Large intestine (tissue), 3 donors: ENCODE data around the gene SEPTIN2. TPM values are rescaled to one million over a fixed set of nuclear protein-coding genes. Genes with fewer than 3 reads are reported as not detected.

Experiments
- DNase-seq, 2 donors: peaks; one replicate each; pipeline versions ENCODE4 v3.0.0 to v3.0.0-alpha.2; 2013
- H3K27ac ChIP-seq: one replicate; pipeline ENCODE4 v1.5.1; 2013; ENCODE audit warnings: low read length
- H3K27me3 ChIP-seq: 2 replicates; pipeline ENCODE4 v1.6.1; 2013; ENCODE audit warnings: low read length; ENCODE audit not compliant: control insufficient read depth, insufficient read depth
- H3K36me3 ChIP-seq: 2 replicates; pipeline ENCODE4 v1.6.1; 2013; ENCODE audit warnings: low read length; ENCODE audit not compliant: control insufficient read depth, insufficient read depth
- H3K4me1 ChIP-seq: one replicate; pipeline ENCODE4 v1.6.1; 2013; ENCODE audit warnings: low read length; ENCODE audit not compliant: control insufficient read depth, insufficient read depth
- H3K4me3 ChIP-seq: one replicate; pipeline ENCODE4 v1.5.1; 2013; ENCODE audit warnings: low read length
- H3K9me3 ChIP-seq: one replicate; pipeline ENCODE4 v1.6.1; 2013; ENCODE audit warnings: mild to moderate bottlenecking, low read depth, low read length, moderate library complexity; ENCODE audit not compliant: control insufficient read depth
- WGBS: methylation state at CpG from one replicate; pipeline ENCODE4 v1.1.5; 2013; ENCODE audit warnings: low lambda C conversion rate; ENCODE audit not compliant: insufficient coverage; 5-methylcytosine and 5-hydroxymethylcytosine counted together
- polyA plus RNA-seq: library from polyadenylated mRNA; unstranded; fragments of 120-200 nt; gene quantifications from one replicate; pipeline ENCODE4 v1.2.1, GENCODE V29; 2013

The SEPTIN2 gene
- polyA plus RNA-seq, 1 donor = 354 TPM

DNA sequence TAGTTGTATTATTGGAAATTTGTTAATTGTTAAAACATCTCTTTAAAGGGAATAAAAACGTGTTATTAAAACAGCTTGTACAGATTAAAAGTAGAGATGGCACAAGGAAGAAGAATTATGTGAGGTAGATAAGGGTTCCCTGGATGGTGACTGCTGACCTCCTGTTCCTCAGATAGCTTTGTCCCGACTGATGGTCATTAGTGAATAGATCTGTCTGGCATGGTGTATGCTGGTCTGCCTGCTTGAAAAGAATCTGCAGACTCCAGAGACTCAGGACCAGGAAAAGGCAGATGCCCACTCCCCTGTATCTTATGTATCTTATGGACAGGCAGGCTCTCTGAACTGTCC lies 34.8 kb downstream of the SEPTIN2 start:
- WGBS = 67% methylated on average over 1 of the region's 2 CpGs
- Histone ChIP-seq H3K9me3 (no peaks in the 10 kb centered on the region), H3K27me3 (no peaks in the 10 kb centered on the region), H3K4me1 (peaks cover 46% of the 10 kb centered on the region), H3K27ac (peak overlapping the region; percentile 74), H3K4me3 (no peak overlapping the region), H3K36me3 (peaks cover 57% of the 10 kb centered on the region)
- DNase-seq = no peak

DNA sequence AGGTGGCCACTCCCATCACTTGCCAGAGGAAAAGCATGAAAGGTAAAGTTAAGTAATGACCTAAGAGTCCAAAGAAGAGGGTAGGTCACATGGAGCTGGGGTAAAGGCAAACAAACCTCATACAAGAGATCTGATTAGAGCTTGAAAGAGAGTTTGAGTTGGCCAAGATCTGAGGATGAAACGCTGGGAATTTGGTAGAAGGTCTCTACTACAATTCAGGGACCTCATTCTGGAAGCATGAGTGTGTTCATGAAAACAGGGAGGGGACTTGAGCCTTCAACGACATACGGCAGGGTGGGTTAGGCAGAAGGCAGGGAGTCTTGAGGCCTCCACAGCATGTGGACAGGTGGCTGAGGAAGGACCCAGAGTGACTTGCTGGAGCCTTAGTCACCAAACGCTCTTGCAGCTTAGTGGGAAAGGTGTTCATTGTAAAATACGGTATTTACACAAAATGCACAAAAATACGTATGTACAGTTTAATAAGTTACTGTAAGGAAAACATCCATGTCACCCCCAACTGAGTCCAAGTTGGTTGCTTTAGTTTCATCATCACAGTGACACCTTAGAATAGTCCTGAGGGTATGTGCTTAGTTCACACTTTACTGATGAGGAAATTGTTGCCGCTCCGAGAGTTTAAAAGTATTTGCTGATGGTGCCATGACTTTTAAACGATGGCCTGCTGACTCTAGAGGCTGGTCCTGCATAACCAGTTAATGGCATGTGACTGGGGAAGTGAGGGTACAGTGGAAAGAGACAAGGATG lies 35.3 kb downstream of the SEPTIN2 start:
- DNase-seq = peak; percentile 61 to 80
- Histone ChIP-seq H3K27ac (peak overlapping the region; percentile 74), H3K36me3 (peaks cover 52% of the 10 kb centered on the region), H3K4me3 (no peak overlapping the region), H3K9me3 (no peaks in the 10 kb centered on the region), H3K27me3 (no peaks in the 10 kb centered on the region), H3K4me1 (peaks cover 46% of the 10 kb centered on the region)
- 20% methylated on average over 1 of the region's 9 CpGs for WGBS

DNA sequence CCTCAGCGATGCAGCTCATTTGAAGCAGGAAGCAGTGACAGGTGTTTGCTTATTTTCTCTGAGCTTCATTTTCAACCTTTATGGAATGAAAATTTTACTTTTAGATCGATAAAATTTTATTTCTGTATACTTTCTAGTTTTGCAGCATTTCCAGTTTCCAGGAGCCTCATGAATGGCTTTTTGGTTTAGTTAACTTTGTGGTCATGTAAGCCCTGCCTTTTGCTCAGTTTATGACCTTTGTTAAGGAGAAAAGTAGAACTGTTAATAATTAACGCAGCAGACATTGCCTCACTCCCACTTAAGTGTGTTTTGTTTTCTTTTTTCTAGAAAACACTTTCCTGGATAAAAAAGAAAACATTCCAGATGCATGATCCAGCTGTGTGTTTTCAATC lies 35.9 kb downstream of the SEPTIN2 start:
- peaks cover 46% of the 10 kb centered on the region for H3K36me3 ChIP-seq
- H3K27me3 ChIP-seq = no peaks in the 10 kb centered on the region
- no peak overlapping the region for H3K4me3 ChIP-seq
- H3K9me3 ChIP-seq = no peaks in the 10 kb centered on the region
- peaks cover 46% of the 10 kb centered on the region for H3K4me1 ChIP-seq
- DNase-seq = peak; percentile 68 to 86
- peak overlapping the region; percentile 74 for H3K27ac ChIP-seq
- WGBS = no CpG with 5 or more reads among the region's 3 CpGs

DNA sequence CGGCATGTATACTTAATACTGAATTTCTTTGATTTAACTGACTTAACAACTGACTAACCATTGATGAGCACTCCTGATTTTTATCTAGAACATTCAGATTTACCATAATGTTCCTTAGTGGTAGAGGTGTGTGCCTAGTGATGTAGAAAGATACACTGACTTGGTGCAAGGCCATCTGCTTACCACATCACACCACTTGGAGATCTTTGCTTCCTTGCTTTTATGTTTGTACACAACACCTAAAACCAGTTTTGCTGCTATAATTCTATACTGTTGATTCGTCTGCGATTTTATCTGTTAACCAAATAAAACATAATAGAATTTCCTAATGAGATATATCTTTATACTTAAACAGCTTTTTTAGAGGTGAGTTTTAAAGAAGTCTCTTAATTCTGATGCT lies 36.5 kb downstream of the SEPTIN2 start:
- Histone ChIP-seq H3K9me3 (no peaks in the 10 kb centered on the region), H3K27ac (peak overlapping the region; percentile 74), H3K36me3 (peaks cover 40% of the 10 kb centered on the region), H3K4me3 (no peak overlapping the region), H3K4me1 (peaks cover 46% of the 10 kb centered on the region), H3K27me3 (no peaks in the 10 kb centered on the region)
- 66% methylated on average over 3 of the region's 3 CpGs for WGBS
- peak in 1 of 2 donors; percentile 26 for DNase-seq

DNA sequence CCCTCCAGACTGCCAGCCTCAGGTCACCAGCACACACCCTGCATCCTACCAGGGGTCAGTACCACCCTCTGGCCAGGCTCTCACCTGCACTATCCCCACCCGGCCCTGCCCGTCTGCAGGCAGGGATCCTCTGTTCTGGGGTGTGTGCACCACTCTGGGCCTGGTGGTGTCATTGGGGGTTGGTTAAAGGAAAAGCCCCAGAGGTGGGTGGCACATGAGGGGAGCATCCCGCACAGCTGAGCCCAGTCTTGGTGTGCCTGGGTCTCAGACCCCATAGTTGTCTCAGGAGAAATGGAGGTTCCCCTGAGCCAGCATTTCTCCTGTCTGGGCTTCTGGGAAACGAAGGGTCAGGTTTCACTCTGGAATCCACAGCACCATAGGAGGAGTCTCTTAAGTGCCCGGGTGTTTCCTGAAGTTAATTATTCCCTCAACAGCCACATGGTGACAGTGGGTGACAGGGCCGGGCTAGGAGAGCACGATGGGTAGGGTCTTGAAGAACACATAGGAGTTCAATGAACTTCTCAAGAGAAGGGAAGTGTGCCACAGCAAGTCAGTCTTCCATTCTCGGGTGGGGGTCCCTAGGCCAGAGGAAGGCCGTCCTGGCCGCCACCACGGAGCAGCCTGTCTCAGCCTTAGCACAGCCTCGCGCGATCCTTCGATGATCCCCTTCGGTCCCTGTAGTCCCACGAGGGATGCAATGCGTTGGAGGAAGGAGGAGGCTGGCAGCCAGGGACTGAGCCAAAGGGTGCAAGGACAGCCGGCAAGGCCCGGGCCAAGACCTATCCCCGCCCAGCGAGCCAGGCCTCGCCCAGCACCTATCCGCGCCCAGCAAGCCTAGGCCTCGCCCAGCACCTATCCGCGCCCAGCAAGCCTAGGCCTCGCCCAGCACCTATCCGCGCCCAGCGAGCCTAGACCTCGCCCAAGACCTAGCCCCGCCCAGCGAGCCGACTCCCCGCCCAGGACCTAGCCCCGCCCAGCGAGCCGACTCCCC lies 39.2 kb downstream of the SEPTIN2 start:
- H3K27me3 ChIP-seq = no peaks in the 10 kb centered on the region
- peak overlapping the region; percentile 96 for H3K27ac ChIP-seq
- peak; percentile 84 to 85 for DNase-seq
- WGBS = no CpG with 5 or more reads among the region's 40 CpGs
- H3K4me1 ChIP-seq = peaks cover 70% of the 10 kb centered on the region
- peak overlapping the region; percentile 34 for H3K4me3 ChIP-seq
- H3K9me3 ChIP-seq = no peaks in the 10 kb centered on the region
- peaks cover 18% of the 10 kb centered on the region for H3K36me3 ChIP-seq

DNA sequence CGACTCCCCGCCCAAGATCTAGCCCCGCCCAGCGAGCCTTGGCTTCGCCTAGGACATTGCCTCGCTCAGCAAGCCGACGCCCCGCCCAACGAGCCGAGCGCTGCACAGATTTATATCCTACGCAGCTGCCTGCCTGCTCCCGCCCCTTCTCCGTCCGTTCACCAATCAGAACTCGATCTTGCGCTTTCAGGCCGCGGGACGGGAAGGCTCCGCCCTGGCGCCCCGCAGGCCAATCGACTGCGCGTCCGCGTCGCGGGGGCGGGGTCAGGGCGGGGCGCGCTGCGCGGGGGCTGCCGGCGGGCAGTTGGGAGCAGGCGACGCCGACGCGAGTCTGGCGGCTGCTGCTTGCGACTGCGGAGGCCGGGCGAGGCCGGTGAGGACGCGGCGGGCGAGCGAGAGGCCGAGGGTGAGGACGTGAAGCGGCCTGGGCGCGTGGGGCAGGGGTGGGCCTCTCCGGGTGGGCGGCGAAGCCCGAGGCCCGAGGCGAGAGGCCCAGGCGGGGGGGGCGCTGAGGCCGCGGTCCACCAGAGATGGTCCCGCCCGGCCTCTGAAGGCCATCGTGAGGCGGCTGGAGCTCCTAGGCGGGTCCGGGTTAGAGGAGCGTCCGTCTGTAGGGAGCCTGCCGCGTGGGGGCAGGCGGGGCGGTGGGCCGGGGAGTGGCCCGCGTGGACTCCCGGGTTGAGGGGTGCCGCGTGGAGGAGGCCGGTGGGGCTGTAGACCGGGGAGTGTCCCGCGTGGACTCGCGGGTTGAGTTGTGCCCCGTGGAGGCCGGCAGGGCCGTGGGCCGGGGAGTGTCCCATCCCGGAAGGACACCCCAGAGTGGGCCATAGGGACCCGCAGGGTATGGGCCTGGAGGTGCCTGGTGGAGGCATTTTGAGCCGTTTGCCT lies 40.5 kb downstream of the SEPTIN2 start, which contains the start of gene FARP2:
TSS of gene FARP2 (plus strand) at position 303 of the 888 bp plus-strand sequence. CDS start 16,823 bp downstream, outside the sequence.
- Histone ChIP-seq H3K4me3 (peak within 1 kb of the TSS; percentile 78), H3K4me1 (peaks cover 62% of the 10 kb centered on the region), H3K27ac (peak within 1 kb of the TSS; percentile 96), H3K9me3 (no peaks in the 10 kb centered on the region), H3K36me3 (peaks cover 11% of the 10 kb centered on the region), H3K27me3 (no peaks in the 10 kb centered on the region)
- no CpG with 5 or more reads among the region's 101 CpGs for WGBS
- DNase-seq = peak; percentile 100

DNA sequence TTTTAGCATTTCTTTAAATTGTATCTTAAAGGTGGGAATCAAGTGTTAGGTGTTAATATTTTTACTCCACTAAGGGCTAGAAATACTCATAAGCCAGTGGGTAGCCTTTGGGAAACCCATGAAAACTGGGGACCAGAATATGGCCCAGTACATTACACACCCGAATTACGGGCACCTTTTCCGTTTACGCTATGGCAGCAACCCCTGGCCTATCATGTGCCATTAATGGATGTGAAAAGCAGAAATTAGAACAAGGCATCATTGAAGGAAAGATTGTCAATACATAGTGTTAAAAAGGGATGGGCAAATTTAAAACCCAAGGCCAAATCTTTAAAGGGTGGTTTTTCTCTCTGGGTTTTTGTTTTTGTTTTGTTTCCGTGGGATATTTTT lies 41.1 kb downstream of the SEPTIN2 start:
- peaks cover 57% of the 10 kb centered on the region for H3K4me1 ChIP-seq

DNA sequence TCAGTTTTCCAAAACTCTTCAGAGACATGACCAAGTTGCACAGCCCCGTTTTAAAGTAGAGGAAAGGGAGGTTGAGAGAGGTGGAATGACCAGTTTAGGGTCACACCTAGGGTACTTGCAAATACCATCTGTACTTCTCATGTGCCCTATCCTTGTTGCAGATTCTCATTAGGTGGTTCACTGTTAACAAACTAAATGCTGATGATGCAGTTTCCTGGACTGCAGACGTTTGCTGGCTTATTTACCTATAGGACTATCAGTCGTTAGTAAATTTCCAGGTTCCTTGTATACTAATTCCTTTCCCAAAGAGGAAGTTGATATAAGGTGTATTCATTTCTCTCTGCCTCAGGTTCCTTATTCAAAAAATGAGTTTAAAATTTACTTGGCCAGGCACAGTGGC lies 41.8 kb downstream of the SEPTIN2 start:
- peak overlapping the region; percentile 78 for H3K4me3 ChIP-seq
- peaks cover 8% of the 10 kb centered on the region for H3K36me3 ChIP-seq
- peak overlapping the region; percentile 84 for H3K27ac ChIP-seq
- H3K27me3 ChIP-seq = no peaks in the 10 kb centered on the region
- DNase-seq = peak in 1 of 2 donors; percentile 39
- peaks cover 50% of the 10 kb centered on the region for H3K4me1 ChIP-seq
- 20% methylated on average over 1 of the region's 3 CpGs for WGBS
- no peaks in the 10 kb centered on the region for H3K9me3 ChIP-seq

More for the DNA sequence above, 41.1 kb downstream of the SEPTIN2 start:
- Histone ChIP-seq H3K4me3 (peak overlapping the region; percentile 78), H3K27me3 (no peaks in the 10 kb centered on the region), H3K9me3 (no peaks in the 10 kb centered on the region), H3K27ac (peak overlapping the region; percentile 84), H3K36me3 (peaks cover 11% of the 10 kb centered on the region)
- WGBS = no CpG with 5 or more reads among the region's 5 CpGs
- no peak for DNase-seq

DNA sequence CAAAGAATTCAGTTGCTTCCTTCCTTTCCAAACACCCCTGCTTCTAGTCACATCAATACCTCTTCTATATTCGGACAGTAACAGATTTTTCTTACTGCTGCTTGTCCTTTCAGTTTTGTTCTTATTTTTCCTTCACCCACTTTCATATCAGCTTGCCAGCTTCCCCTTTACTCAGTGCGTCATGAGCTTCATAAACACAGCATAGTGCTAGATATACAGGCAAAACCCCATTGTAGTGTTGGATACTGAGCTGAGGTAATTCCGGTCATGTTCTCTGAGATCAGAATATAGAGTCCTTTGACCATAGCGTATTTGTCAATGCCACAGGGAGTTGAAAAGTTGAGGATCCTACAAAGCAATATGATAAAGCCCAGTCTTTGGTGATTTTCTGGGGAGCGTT lies 42.7 kb downstream of the SEPTIN2 start:
- DNase-seq = peak; percentile 43 to 74
- peak overlapping the region; percentile 78 for H3K4me3 ChIP-seq
- peaks cover 41% of the 10 kb centered on the region for H3K4me1 ChIP-seq
- H3K27ac ChIP-seq = peak overlapping the region; percentile 84
- no peaks in the 10 kb centered on the region for H3K9me3 ChIP-seq
- H3K27me3 ChIP-seq = no peaks in the 10 kb centered on the region
- peaks cover 8% of the 10 kb centered on the region for H3K36me3 ChIP-seq
- WGBS = 36% methylated on average over 2 of the region's 5 CpGs
